Mesendoderm (in vitro differentiated cells): Measurements from ENCODE around the gene APBA2.

Experiments used
- DNase-seq: peaks from one replicate; pipeline ENCODE4 v3.0.0; 2013
- H2AK5ac ChIP-seq: 2 replicates; pipeline ENCODE4 v1.6.1; 2013; ENCODE audit warnings: low read length, inconsistent platforms
- H2BK120ac ChIP-seq: 2 replicates; pipeline ENCODE4 v1.6.1; 2013; ENCODE audit warnings: low read depth, mild to moderate bottlenecking, low read length, moderate library complexity, mixed read lengths
- H2BK15ac ChIP-seq: replicated peaks from 2 replicates; pipeline ENCODE4 v1.6.1; 2013; ENCODE audit warnings: low read depth, mild to moderate bottlenecking, moderate library complexity
- H2BK5ac ChIP-seq: 2 replicates; pipeline ENCODE4 v1.6.1; 2013; ENCODE audit warnings: low read length, inconsistent platforms
- H3K18ac ChIP-seq: 2 replicates; pipeline ENCODE4 v1.6.1; 2013; ENCODE audit warnings: mild to moderate bottlenecking, low read length, mixed read lengths
- H3K23ac ChIP-seq: one replicate; pipeline ENCODE4 v1.6.1; 2013; ENCODE audit warnings: low read length
- H3K27ac ChIP-seq: 2 replicates; pipeline ENCODE4 v1.5.1; 2013; ENCODE audit warnings: low read depth, mild to moderate bottlenecking, inconsistent platforms, low read length, moderate library complexity
- H3K27me3 ChIP-seq: 2 replicates; pipeline ENCODE4 v1.6.1; 2013; ENCODE audit warnings: low read length, control low read depth, mild to moderate bottlenecking, inconsistent platforms; ENCODE audit not compliant: insufficient read depth, poor library complexity
- H3K36me3 ChIP-seq: 2 replicates; pipeline ENCODE4 v1.6.1; 2013; ENCODE audit warnings: low read length, inconsistent platforms; ENCODE audit not compliant: control insufficient read depth, insufficient read depth
- H3K4ac ChIP-seq: one replicate; pipeline ENCODE4 v1.6.1; 2013; ENCODE audit warnings: low read depth, mild to moderate bottlenecking, low read length, moderate library complexity
- H3K4me1 ChIP-seq: 2 replicates; pipeline ENCODE4 v1.6.1; 2013; ENCODE audit warnings: low read depth, low read length, inconsistent platforms; ENCODE audit not compliant: control insufficient read depth
- H3K4me2 ChIP-seq: 2 replicates; pipeline ENCODE4 v1.6.1; 2013; ENCODE audit warnings: low read length
- H3K4me3 ChIP-seq: 2 replicates; pipeline ENCODE4 v1.5.1; 2013; ENCODE audit warnings: mild to moderate bottlenecking, low read length
- H3K56ac ChIP-seq: one replicate; pipeline ENCODE4 v1.6.1; 2013; ENCODE audit warnings: low read length
- H3K79me1 ChIP-seq: 2 replicates; pipeline ENCODE4 v1.6.1; 2013; ENCODE audit warnings: low read length, inconsistent platforms
- H3K79me2 ChIP-seq: 2 replicates; pipeline ENCODE4 v1.6.1; 2013; ENCODE audit warnings: mild to moderate bottlenecking, low read length; ENCODE audit not compliant: control insufficient read depth, insufficient read depth
- H3K9ac ChIP-seq: 2 replicates; pipeline ENCODE4 v1.6.1; 2013; ENCODE audit warnings: low read length, inconsistent platforms
- H4K5ac ChIP-seq: one replicate; pipeline ENCODE4 v1.6.1; 2013; ENCODE audit warnings: low read length
- H4K8ac ChIP-seq: one replicate; pipeline ENCODE4 v1.6.1; 2013; ENCODE audit warnings: low read depth, mild to moderate bottlenecking, control low read depth, low read length, moderate library complexity
- WGBS: extraction: QIAGEN DNeasy Blood & Tissue Kit; methylation state at CpG from one replicate; pipeline ENCODE4 v1.1.7; 2013; ENCODE audit warnings: low lambda C conversion rate, missing lambda C conversion rate; ENCODE audit not compliant: insufficient coverage; ENCODE audit errors: extremely low coverage; 5-methylcytosine and 5-hydroxymethylcytosine counted together

The APBA2 gene

GRCh38 chr15:29034151-29034550, 148.4 kb downstream of the APBA2 start:
- no peak overlapping the region for H2AK5ac ChIP-seq
- H3K4me2 ChIP-seq, result no peak overlapping the region
- no peak overlapping the region for H3K18ac ChIP-seq
- no peak overlapping the region for H2BK5ac ChIP-seq
- H3K27me3 ChIP-seq, result no peaks in the 10 kb centered on the region
- no peaks in the 10 kb centered on the region for H3K79me1 ChIP-seq
- no CpG with 5 or more reads among the region's 3 CpGs for WGBS
- H2BK15ac ChIP-seq, result no peak overlapping the region
- no peak overlapping the region for H3K27ac ChIP-seq
- H3K4me3 ChIP-seq, result no peak overlapping the region
- H3K79me2 ChIP-seq, result no peaks in the 10 kb centered on the region
- no peak overlapping the region for H3K9ac ChIP-seq
- H2BK120ac ChIP-seq, result no peak overlapping the region
- no peak overlapping the region for H4K5ac ChIP-seq
- DNase-seq, result peak; percentile 47
- no peaks in the 10 kb centered on the region for H3K36me3 ChIP-seq
- H4K8ac ChIP-seq, result no peak overlapping the region
- H3K23ac ChIP-seq, result no peak overlapping the region
- H3K4ac ChIP-seq, result no peak overlapping the region
- H3K4me1 ChIP-seq, result no peaks in the 10 kb centered on the region
- H3K56ac ChIP-seq, result no peak overlapping the region

- H4K8ac ChIP-seq, result no peak overlapping the region
- H3K4me3 ChIP-seq, result no peak overlapping the region
- no peak overlapping the region for H3K56ac ChIP-seq
- no peaks in the 10 kb centered on the region for H3K36me3 ChIP-seq
- no peak overlapping the region for H2BK15ac ChIP-seq
- no CpG with 5 or more reads among the region's 4 CpGs for WGBS
- no peak overlapping the region for H2BK120ac ChIP-seq
- no peaks in the 10 kb centered on the region for H3K79me1 ChIP-seq
- no peak overlapping the region for H3K4ac ChIP-seq
- no peak overlapping the region for H3K4me2 ChIP-seq
- no peak overlapping the region for H3K23ac ChIP-seq
- H3K79me2 ChIP-seq, result no peaks in the 10 kb centered on the region
- H3K9ac ChIP-seq, result no peak overlapping the region
- no peak overlapping the region for H2BK5ac ChIP-seq
- H3K18ac ChIP-seq, result no peak overlapping the region
- no peak overlapping the region for H4K5ac ChIP-seq
- no peaks in the 10 kb centered on the region for H3K27me3 ChIP-seq
- H2AK5ac ChIP-seq, result no peak overlapping the region
- peak; percentile 23 for DNase-seq
- no peaks in the 10 kb centered on the region for H3K4me1 ChIP-seq
- peak overlapping the region; percentile 23 for H3K27ac ChIP-seq
Measured at GRCh38 chr15:29034593-29035335, 149.0 kb downstream of the APBA2 start.

- H3K4ac ChIP-seq, result no peak overlapping the region
- H3K4me2 ChIP-seq, result no peak overlapping the region
- no peak overlapping the region for H3K18ac ChIP-seq
- no peak overlapping the region for H3K27ac ChIP-seq
- no peaks in the 10 kb centered on the region for H3K79me1 ChIP-seq
- no peak for DNase-seq
- H3K23ac ChIP-seq, result no peak overlapping the region
- H2BK120ac ChIP-seq, result no peak overlapping the region
- no peak overlapping the region for H4K5ac ChIP-seq
- H2BK5ac ChIP-seq, result no peak overlapping the region
- no peaks in the 10 kb centered on the region for H3K4me1 ChIP-seq
- H3K9ac ChIP-seq, result no peak overlapping the region
- H3K4me3 ChIP-seq, result no peak overlapping the region
- no peak overlapping the region for H2BK15ac ChIP-seq
- H3K36me3 ChIP-seq, result no peaks in the 10 kb centered on the region
- H4K8ac ChIP-seq, result no peak overlapping the region
- H2AK5ac ChIP-seq, result no peak overlapping the region
- H3K27me3 ChIP-seq, result no peaks in the 10 kb centered on the region
- no peak overlapping the region for H3K56ac ChIP-seq
- no CpG with 5 or more reads among the region's 14 CpGs for WGBS
- no peaks in the 10 kb centered on the region for H3K79me2 ChIP-seq
Measured at GRCh38 chr15:29035336-29036285, 149.8 kb downstream of the APBA2 start.

GRCh38 chr15:29037997-29038705, 152.4 kb downstream of the APBA2 start:
- no peak overlapping the region for H3K18ac ChIP-seq
- H3K79me1 ChIP-seq, result no peaks in the 10 kb centered on the region
- H2BK5ac ChIP-seq, result no peak overlapping the region
- H3K79me2 ChIP-seq, result no peaks in the 10 kb centered on the region
- no peaks in the 10 kb centered on the region for H3K36me3 ChIP-seq
- H3K9ac ChIP-seq, result no peak overlapping the region
- no peak overlapping the region for H3K56ac ChIP-seq
- H3K27ac ChIP-seq, result no peak overlapping the region
- no peaks in the 10 kb centered on the region for H3K4me1 ChIP-seq
- no peak overlapping the region for H4K8ac ChIP-seq
- WGBS, result no CpG with 5 or more reads among the region's 9 CpGs
- H4K5ac ChIP-seq, result no peak overlapping the region
- H2BK15ac ChIP-seq, result no peak overlapping the region
- no peak for DNase-seq
- H2AK5ac ChIP-seq, result no peak overlapping the region
- H3K27me3 ChIP-seq, result no peaks in the 10 kb centered on the region
- H3K4me3 ChIP-seq, result no peak overlapping the region
- H3K4me2 ChIP-seq, result no peak overlapping the region
- no peak overlapping the region for H2BK120ac ChIP-seq
- H3K23ac ChIP-seq, result no peak overlapping the region
- no peak overlapping the region for H3K4ac ChIP-seq

- H2AK5ac ChIP-seq, result no peak overlapping the region
- no peak overlapping the region for H3K23ac ChIP-seq
- no peaks in the 10 kb centered on the region for H3K27me3 ChIP-seq
- no peak for DNase-seq
- no peak overlapping the region for H3K4me3 ChIP-seq
- H3K27ac ChIP-seq, result no peak overlapping the region
- no peak overlapping the region for H2BK5ac ChIP-seq
- H3K4ac ChIP-seq, result no peak overlapping the region
- no peaks in the 10 kb centered on the region for H3K79me2 ChIP-seq
- no CpG with 5 or more reads among the region's 13 CpGs for WGBS
- no peak overlapping the region for H2BK15ac ChIP-seq
- no peak overlapping the region for H4K5ac ChIP-seq
- H3K9ac ChIP-seq, result no peak overlapping the region
- H3K18ac ChIP-seq, result no peak overlapping the region
- H3K36me3 ChIP-seq, result no peaks in the 10 kb centered on the region
- H2BK120ac ChIP-seq, result no peak overlapping the region
- no peak overlapping the region for H4K8ac ChIP-seq
- H3K4me2 ChIP-seq, result no peak overlapping the region
- H3K4me1 ChIP-seq, result no peaks in the 10 kb centered on the region
- no peaks in the 10 kb centered on the region for H3K79me1 ChIP-seq
- H3K56ac ChIP-seq, result no peak overlapping the region
Measured at GRCh38 chr15:29039466-29040369, 153.9 kb downstream of the APBA2 start.
